ENCODE measurements around the gene ZDHHC11.
"Not testable (repeated sequence)": the region's sequence is repeated elsewhere in the genome, so short reads cannot be mapped to it uniquely, and the experiment has no call there.

The ZDHHC11 gene

GRCh38 chr5:775961-776861 lies 74.6 kb downstream of the ZDHHC11 start:
- DNase-seq (ENCODE audit: low spot score), result no peak

GRCh38 chr5:775595-775960 lies 75.2 kb downstream of the ZDHHC11 start:
- DNase-seq (ENCODE audit: low spot score), result not testable (repeated sequence)

- DNase-seq (ENCODE audit: low spot score), result not testable (repeated sequence)
These were observed 75.8 kb downstream of the ZDHHC11 start for GRCh38 chr5:774854-775505.

GRCh38 chr5:774304-774703 lies 76.5 kb downstream of the ZDHHC11 start:
- not testable (repeated sequence) for DNase-seq (ENCODE audit: low spot score)

GRCh38 chr5:773517-774264 lies 77.1 kb downstream of the ZDHHC11 start:
- DNase-seq (ENCODE audit: low spot score), result no peak

GRCh38 chr5:772931-773330 lies 77.9 kb downstream of the ZDHHC11 start:
- not testable (repeated sequence) for DNase-seq (ENCODE audit: low spot score)

- not testable (repeated sequence) for DNase-seq (ENCODE audit: low spot score)
These were observed 78.3 kb downstream of the ZDHHC11 start for GRCh38 chr5:772547-772890.

- not testable (repeated sequence) for DNase-seq (ENCODE audit: low spot score)
These were observed 78.8 kb downstream of the ZDHHC11 start for GRCh38 chr5:771841-772546.

GRCh38 chr5:771087-771781 lies 79.6 kb downstream of the ZDHHC11 start:
- DNase-seq (ENCODE audit: low spot score), result not testable (repeated sequence)

- not testable (repeated sequence) for DNase-seq (ENCODE audit: low spot score)
These were observed 80.2 kb downstream of the ZDHHC11 start for GRCh38 chr5:770585-770984.

- not testable (repeated sequence) for DNase-seq (ENCODE audit: low spot score)
These were observed 81.2 kb downstream of the ZDHHC11 start for GRCh38 chr5:769485-770145.

GRCh38 chr5:766666-767431 lies 83.9 kb downstream of the ZDHHC11 start:
- DNase-seq (ENCODE audit: low spot score), result no peak

GRCh38 chr5:765948-766631 lies 84.7 kb downstream of the ZDHHC11 start:
- no peak for DNase-seq (ENCODE audit: low spot score)

GRCh38 chr5:763998-764781 lies 86.6 kb downstream of the ZDHHC11 start:
- no peak for DNase-seq (ENCODE audit: low spot score)

GRCh38 chr5:763397-763796 lies 87.4 kb downstream of the ZDHHC11 start:
- no peak for DNase-seq (ENCODE audit: low spot score)

- DNase-seq (ENCODE audit: low spot score), result not testable (repeated sequence)
These were observed 87.8 kb downstream of the ZDHHC11 start for GRCh38 chr5:762996-763395.

- DNase-seq (ENCODE audit: low spot score), result no peak
These were observed 88.7 kb downstream of the ZDHHC11 start for GRCh38 chr5:761854-762710.
